AG09309 (cell line): ENCODE measurements around the gene NME9.

Source experiments
- DNase-seq: peaks from one replicate; pipeline ENCODE4 v3.0.0-alpha.2; 2010; ENCODE audit warnings: low read depth
- H3K4me3 ChIP-seq: 2 replicates; pipeline ENCODE4 v1.5.1; 2011; ENCODE audit warnings: mild to moderate bottlenecking, low read depth, low read length, moderate library complexity; ENCODE audit not compliant: control insufficient read depth
- TF ChIP-seq, protein P1 (sequence below): IDR thresholded peaks from 2 replicates; pipeline ENCODE4 v1.5.1; 2011; ENCODE audit warnings: mild to moderate bottlenecking, low read depth, low read length, inconsistent platforms; ENCODE audit not compliant: insufficient read depth, control insufficient read depth; ENCODE audit errors: missing control alignments

Gene NME9

DNA sequence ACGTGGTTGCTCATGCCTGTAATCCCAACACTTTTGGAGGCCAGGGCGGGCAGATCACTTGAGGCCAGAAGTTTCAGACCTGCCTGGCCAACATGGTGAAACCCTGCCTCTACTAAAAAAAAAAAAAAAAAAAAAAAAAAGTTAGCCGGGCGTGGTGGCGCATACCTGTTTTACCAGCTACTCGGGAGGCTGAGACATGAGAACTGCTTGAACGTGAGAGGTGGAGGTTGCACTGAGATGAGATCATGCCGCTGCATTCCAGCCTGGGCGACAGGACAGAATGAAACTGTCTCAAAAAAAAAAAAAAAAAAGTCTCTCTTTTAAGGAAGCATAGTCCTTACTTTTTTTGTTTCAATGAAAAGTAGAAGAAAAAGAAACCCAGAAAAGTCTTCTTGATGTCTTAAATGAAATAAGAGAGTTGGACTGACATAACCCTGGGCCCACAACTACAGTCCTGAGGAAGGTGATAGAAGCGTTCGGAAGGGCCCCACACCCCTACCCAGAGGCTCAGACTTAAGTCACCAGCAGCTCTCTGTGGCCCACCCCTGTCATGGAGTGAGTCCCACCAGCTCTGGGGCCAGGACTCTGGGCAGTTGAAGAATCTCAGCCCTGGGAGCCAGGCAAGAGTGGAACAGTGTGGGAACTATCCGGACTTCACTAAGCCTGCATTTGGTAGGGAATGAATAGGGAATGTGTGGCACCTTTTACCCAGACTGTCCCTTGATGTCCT lies 2.6 kb downstream of the NME9 start:
- no peak for DNase-seq
- TF ChIP-seq, protein P1, sequence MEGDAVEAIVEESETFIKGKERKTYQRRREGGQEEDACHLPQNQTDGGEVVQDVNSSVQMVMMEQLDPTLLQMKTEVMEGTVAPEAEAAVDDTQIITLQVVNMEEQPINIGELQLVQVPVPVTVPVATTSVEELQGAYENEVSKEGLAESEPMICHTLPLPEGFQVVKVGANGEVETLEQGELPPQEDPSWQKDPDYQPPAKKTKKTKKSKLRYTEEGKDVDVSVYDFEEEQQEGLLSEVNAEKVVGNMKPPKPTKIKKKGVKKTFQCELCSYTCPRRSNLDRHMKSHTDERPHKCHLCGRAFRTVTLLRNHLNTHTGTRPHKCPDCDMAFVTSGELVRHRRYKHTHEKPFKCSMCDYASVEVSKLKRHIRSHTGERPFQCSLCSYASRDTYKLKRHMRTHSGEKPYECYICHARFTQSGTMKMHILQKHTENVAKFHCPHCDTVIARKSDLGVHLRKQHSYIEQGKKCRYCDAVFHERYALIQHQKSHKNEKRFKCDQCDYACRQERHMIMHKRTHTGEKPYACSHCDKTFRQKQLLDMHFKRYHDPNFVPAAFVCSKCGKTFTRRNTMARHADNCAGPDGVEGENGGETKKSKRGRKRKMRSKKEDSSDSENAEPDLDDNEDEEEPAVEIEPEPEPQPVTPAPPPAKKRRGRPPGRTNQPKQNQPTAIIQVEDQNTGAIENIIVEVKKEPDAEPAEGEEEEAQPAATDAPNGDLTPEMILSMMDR: no peak

GRCh38 chr3:138325990-138326389 lies 3.7 kb downstream of the NME9 start:
- TF ChIP-seq, protein P1: no peak
- no peak for DNase-seq
- H3K4me3 ChIP-seq: no peak overlapping the region

More for the DNA sequence above, 2.6 kb downstream of the NME9 start:
- no peak overlapping the region for H3K4me3 ChIP-seq

DNA sequence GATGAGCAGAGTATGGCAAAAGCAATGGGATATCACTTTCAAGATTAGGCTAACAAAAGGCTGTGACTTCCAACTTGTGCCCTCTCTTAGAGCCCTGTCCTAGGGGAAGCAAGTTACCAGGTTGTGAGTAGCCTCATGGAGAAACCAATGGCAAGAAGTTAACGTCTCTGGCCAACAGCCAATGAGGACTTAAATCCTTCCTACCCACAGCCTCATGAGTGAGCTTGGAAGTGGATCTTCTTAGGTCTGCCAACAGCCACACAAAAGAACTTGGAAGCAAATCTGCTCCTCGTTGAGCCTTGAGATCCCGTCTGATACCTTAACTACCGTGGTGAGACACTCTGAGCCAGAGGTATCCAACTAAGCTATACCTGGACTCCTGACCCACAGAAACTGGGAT lies 5.7 kb downstream of the NME9 start:
- TF ChIP-seq, protein P1: no peak
- no peak for DNase-seq
- H3K4me3 ChIP-seq: no peak overlapping the region

DNA sequence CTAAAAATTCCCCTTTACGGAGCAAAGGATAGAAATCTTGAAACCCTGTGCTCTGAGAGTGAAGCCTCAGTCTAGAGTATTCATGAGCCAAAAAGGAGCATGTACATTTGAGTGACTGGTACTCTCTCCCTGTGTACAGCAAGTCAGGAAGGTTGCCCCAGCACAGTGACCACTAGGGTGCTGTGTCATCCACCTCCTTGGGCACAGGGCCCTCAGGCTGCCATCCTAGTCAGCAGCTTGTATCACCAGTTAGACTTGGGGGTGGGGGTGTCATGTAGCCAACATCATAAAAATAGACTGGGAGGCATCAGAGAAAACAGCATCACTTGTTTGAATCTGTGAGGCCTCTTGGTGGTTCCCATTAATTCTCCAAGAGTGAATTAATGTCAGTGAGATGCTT lies 12.0 kb downstream of the NME9 start:
- TF ChIP-seq, protein P1: no peak
- DNase-seq: no peak
- no peak overlapping the region for H3K4me3 ChIP-seq

DNA sequence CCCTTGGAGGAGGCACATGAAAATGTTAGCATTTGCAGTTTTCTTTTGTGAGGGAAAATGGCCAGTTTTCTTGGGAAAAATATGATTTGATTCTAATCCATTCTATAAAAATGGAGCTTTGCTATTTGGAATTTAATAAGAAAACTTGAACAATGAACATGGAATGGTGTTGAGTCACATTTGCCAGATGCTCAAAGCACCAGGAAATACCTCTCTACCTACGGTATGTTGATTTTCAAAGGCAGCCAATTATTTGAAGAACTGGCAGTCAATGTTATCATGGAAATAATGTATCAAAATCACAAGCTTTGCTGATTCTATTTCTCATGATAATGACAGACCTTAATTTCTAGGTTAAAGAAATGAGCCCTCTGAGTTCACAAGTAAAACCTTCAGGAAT lies 14.9 kb downstream of the NME9 start:
- TF ChIP-seq, protein P1: no peak
- no peak for DNase-seq
- H3K4me3 ChIP-seq: no peak overlapping the region

- DNase-seq: no peak
- no peak overlapping the region for H3K4me3 ChIP-seq
- TF ChIP-seq, protein P1: no peak
Measured at GRCh38 chr3:138310494-138310893, 19.2 kb downstream of the NME9 start.
